GM12891 (cell line): Measurements from ENCODE around the gene PANK2.

Source experiments
- POLR2A ChIP-seq: IDR thresholded peaks from 2 replicates; pipeline ENCODE4 v1.6.1; 2011; ENCODE audit warnings: low read depth, low read length, control low read depth
- SPI1 ChIP-seq: IDR thresholded peaks from 2 replicates; pipeline ENCODE4 v1.6.1; 2011; ENCODE audit warnings: low read depth, low read length, control low read depth
- TAF1 ChIP-seq: IDR thresholded peaks from 2 replicates; pipeline ENCODE4 v1.6.1; 2011; ENCODE audit warnings: low read depth, low read length, control low read depth

- no peak for TF ChIP-seq SPI1
- TF ChIP-seq POLR2A = no peak
- no peak for TF ChIP-seq TAF1
These were observed 46.8 kb downstream of the PANK2 start for GRCh38 chr20:3935956-3936340.
